ENCODE measurements around the gene IL22RA2.

GRCh38 chr6:137177611-137178010 lies 4.2 kb upstream of the IL22RA2 start:
- TF ChIP-seq, protein P1, sequence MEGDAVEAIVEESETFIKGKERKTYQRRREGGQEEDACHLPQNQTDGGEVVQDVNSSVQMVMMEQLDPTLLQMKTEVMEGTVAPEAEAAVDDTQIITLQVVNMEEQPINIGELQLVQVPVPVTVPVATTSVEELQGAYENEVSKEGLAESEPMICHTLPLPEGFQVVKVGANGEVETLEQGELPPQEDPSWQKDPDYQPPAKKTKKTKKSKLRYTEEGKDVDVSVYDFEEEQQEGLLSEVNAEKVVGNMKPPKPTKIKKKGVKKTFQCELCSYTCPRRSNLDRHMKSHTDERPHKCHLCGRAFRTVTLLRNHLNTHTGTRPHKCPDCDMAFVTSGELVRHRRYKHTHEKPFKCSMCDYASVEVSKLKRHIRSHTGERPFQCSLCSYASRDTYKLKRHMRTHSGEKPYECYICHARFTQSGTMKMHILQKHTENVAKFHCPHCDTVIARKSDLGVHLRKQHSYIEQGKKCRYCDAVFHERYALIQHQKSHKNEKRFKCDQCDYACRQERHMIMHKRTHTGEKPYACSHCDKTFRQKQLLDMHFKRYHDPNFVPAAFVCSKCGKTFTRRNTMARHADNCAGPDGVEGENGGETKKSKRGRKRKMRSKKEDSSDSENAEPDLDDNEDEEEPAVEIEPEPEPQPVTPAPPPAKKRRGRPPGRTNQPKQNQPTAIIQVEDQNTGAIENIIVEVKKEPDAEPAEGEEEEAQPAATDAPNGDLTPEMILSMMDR (IDR thresholded peaks at IDR 0.05) = no peak
- no peak for TF ChIP-seq EP300 (IDR thresholded peaks at IDR 0.05)

Measured in tibial nerve (tissue), 4 donors.